Embryonic facial prominence (tissue), 1 donor: ENCODE measurements around the gene GSTO1.

Experiments
- DNase-seq: peaks from one replicate; pipeline ENCODE4 v3.0.0-alpha.2; 2016; ENCODE audit errors: extremely low spot score

Gene GSTO1

DNA sequence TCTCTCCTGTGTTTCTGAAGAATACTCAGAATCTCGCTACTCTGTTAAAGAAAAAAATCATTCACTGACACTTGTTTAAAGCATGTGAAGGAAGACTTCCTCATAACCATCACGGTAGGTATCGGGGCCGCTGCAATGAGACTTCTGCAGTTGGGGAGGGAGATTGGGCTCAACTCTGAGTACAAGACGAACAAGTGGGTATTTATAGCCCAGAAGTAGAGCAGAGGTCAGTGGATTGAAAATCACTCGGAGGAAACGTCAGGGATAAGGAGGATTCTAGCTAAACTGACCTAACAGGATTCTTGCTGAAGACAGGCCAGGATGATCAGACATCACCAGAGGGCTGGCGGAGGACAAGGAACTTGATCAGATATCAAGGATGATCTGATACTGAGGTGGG is 50.2 kb downstream of the GSTO1 start:
- no peak for DNase-seq

DNA sequence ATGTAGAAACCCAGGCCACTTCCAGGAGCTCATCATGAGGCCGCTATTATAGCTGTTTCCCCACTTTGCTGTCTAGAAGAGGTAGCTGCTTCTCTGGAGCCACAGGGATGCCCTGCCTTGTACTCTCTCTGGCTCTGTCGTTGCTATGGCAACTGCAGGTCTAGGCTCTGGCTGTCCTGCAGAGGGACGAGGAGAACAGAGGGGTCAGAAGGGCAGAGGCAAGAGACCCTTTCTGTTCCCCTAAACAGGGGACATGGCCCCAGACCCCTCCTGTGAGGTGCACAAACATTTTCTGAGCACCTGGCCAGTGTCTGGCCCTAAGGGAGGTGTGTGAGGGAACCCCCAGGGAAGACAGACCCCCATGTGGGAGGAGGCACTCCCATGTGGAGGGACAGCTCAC is 52.2 kb downstream of the GSTO1 start:
- no peak for DNase-seq

DNA sequence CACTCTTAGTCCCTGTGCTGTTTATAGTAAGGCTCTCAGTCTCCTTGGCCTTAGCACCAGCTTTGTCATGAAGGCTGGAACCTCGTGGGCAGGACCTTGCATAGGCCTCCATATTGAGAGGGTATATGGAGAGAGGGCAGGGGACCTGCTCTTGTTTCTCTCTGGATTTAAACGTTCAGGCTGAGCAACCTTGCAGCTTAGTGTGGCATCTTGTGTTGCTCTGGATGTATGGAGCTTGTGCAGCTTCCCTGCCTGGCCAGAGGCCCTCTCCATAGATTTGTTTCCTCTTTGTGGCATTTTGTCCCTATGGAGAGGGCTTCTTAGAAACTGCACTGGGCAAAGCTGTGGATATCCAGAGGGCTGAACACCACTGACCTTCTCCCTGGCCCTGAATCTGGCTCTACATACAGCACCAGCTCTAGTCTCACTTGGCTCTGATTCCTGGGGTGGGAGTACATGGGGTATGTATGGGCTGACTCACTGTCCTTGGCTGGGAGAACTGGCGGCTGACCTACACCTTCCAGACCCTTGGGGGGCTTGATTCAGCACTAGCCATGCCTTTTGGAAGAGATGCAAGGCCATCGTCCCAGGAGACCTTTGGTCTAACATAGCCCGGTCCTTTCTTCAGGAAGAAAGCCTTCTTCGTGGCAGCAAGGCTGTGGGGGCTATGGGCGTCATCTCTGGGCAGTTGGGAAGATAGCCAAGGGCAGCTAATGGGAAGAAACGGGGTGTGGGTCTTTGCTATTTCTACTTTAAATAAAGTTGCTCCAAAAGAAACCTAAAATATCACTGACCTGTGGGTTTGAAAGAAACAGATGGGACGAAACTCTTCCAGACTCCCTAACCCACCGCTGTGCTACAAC is 53.1 kb downstream of the GSTO1 start:
- DNase-seq, result no peak

DNA sequence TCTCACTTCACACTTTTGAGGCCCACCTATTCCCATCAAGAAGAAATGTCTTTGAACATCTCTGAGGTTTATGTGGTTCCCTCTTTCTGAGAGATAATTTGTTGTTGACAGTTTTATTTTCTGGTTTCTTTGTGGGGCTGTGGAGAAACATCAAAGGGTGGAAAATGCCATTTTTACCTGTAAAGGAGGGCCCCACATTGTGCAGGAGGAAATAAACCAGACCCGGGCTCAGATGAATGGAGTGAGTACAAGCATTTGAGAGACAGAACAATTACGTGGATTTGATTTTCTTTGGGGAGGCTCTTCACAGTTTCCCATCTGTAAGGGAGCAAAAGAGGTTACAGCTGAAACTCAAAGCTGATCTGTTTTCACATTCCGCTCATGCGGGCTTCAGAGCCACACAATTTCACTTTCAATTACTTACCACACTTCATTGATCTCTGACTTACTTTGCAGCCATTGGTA is 53.8 kb downstream of the GSTO1 start:
- no peak for DNase-seq

DNA sequence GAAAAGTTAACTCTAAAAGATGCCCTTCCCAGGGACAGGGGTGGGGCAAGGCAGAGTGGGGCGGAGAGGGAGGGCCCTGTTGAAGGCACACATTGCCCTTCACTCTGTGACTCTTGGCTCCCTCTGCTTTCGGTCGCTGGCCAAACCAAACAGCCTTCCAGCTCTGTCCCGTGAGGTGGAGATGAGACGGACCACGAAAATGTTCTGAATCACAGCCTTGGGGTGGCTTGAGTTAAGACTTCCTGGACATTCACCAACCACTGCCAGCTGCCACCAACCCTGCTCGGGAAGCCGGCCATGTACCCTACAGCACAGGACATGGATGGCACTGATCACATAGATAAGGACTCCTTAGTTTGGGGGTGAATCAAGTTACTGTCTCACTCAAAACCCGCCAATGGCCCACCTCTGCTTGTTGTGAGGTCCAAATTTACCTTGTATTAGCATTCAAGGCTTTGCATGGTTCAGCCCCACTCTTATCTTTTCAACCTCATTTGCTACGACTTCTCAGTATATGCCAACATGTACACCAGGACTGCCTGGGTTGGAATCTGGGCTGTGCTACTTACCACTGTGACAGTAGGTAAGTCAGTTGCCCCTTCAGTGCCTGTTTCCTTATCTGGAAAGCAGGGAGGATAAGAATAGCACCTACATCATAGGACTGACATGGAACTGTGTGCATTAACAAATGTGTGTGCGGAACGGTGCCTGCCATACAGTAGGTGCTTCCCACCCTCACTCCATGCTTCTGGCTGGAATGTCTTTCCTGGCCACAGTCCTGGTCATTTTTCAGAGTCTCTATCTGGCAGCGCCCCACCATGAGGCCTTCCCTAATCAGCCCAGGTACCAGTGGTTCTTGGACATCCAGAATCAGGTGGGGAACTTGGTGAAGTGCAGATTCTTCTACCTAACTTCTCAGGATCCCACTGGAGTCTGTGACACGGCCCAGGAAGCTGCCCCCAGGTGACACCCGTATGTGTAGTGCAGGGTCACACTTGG is 55.6 kb downstream of the GSTO1 start:
- no peak for DNase-seq

DNA sequence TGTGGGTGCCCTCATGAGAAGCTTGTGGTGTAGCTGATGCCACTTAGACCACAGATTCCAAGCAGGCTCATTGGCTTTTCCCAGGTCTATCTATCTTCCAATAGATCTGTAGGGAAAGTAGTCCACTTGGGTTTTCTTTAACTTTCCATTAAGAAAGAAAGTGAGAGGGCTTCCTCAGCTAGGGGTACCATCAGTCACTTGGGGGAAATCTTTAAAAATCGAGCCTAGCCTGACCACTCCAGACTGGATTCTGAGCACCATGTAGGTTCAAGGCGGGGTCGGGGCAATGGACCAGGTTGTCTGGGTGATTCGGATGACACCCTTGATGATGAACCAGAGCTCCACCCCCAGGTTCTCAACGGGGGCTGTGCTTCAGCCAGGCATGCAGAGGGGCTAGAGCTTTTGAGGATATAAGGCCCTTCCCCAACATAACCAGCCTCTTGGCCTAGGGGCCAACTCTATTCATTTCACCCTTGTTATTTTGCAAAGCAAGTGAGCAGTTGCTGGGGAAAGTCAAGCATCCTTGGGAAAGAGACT is 56.6 kb downstream of the GSTO1 start:
- no peak for DNase-seq

DNA sequence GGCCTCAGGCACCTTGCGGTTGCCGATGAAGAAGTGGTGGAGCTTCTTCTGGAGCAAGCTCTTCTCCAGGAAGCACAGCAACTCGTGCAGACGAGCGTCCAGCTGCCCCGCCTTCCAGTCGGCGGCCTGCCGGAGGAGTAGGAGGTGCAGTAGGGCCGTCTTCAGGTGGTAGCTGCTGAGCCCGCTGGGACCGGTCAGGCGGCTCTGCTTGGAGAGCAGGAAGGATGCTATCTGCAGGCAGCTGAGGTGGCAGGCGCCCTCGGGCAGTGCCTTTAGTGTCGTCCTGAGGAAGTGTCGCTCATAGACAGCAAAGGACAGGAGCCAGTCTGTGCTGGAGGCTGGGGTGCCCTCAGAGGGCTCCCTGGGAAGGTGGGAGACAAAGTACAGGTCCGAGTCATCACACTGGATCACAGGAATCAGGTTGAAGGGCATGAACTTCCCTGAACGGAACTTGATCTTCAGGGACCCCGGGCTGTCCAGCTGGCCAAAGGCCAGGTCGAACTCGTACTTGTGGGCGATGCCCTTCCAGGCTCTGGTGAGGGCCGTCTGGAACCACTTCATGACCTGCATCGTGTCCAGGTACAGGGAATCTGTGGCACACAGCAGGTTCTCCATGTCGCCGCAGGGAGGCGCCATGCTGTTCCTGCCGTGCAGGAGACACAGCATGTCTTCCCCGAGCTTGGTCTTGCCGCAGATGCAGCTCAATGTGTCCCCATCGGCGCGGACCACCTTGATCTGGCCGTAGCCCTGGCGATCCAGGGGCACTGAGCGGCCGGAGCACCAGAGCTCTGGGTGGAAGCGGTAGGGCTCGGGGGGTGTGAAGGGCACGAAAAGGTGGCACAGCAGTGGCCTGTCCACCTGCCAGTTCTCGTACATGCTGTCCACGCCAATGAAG is 60.1 kb downstream of the GSTO1 start:
- no peak for DNase-seq

DNA sequence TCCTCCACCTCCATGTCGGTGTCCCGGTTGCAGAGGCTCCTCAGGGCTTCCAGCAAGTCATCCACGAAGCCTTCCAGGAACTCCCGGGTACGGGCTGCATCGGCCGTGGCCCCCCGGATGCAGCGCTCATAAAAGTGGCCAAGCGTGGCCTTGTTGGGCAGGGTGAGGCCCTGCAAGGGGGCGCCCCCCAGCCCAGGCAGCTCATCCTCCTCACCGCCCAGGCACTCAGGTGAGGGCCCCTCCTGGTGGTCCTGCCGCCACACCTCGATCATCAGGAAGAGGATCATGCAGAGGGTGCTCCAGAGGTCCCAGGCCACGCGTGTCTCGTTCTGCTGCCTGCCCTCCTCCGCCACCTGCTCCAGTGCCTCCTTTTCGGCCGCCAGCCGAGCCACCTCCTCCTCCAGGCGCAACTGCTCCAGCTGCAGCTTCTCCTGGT is 60.8 kb downstream of the GSTO1 start:
- no peak for DNase-seq

DNA sequence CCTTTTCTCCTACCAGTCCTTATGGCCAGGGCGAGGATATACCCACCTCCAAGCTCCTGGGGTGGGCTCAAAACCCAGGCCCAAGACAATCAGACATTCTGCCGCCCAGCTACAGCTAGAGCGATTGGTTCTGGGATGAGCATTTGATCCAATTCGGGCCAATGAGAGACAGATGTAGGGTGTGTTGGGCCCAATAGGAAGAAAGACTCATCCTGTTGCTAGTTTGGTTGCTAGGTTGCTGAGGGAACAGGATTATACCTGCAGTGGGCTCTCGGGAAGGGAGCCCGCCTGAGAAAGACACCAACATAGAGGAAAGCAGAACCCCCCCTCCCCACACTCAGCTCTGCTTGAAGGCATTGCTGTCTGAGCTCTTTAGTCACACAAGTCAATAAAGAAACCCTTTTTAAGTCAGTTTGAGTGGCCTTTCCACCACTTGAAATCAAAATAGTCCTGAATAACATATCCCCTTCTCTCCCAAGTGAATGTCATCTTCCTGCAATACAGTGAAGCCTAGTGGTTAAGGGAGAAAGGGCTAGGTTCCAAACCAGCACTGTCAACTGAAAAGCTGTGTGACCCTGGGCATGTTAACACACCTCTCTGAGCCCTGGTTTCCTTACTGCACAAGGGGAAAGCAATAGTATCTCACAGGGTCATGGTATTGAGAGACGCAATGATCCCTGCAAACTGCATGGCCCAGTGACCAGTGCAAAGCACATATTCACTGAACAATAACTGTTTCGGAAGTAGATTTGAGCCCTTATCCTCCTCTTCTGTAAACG is 61.8 kb downstream of the GSTO1 start:
- no peak for DNase-seq
